Measurements from ENCODE around the gene PCED1A.

The PCED1A gene

DNA sequence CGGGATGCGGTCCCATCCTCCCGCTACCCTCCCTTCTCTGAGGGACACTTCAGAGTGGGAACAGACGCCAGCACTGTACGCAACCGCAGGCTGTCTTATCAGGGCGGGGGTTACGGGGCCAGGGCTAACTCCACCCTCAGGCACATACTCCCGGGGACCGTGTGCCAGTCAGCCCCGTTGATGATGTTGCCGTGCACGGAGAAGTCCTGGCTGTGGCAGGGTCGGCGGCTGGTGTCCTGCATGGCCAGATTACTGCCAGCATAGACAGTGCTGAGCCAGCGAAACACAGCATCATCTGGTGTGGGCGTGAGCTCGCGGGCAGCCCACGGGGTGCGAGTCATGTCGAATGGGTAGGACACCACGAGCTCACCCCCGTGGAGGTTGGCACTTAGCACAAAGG is 45.0 kb downstream of the PCED1A start:
- no peak for DNase-seq
- in situ Hi-C loops (cut with HindIII; ENCODE audit: low pct_ligation_motif_present, low pct_unique_long_range_greater_than_20kb, low sequenced_read_pairs) = no loop called here

DNA sequence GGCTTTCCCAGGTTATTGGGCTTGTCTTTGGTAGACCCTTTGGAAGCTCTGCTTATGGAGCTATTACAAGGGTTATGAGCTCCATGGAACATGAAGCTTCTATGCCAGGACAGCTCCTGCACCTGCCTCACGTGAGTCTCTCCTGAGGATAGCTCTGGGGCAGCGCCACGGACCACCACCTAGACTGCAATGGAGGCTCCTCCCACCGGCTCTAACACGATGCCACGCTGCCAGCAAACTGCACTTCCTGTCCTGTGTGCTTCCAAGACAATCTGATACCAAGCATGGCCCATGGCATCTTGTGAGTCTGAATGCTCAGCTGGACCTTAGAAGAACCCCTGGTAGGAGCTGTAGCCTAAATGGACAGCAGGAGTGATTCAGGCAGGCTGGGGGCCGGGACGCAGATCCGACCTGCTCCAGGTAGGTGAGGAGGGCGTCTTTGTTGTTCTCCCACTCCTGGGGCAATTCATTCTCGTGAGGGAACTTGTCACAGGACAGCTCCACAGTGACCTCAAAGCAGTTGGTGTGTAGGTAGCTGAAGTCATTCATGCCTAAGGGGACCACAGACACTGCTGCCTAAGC is 45.5 kb downstream of the PCED1A start:
- no peak for DNase-seq
- in situ Hi-C loops (cut with HindIII; ENCODE audit: low pct_ligation_motif_present, low pct_unique_long_range_greater_than_20kb, low sequenced_read_pairs) = no loop called here

DNA sequence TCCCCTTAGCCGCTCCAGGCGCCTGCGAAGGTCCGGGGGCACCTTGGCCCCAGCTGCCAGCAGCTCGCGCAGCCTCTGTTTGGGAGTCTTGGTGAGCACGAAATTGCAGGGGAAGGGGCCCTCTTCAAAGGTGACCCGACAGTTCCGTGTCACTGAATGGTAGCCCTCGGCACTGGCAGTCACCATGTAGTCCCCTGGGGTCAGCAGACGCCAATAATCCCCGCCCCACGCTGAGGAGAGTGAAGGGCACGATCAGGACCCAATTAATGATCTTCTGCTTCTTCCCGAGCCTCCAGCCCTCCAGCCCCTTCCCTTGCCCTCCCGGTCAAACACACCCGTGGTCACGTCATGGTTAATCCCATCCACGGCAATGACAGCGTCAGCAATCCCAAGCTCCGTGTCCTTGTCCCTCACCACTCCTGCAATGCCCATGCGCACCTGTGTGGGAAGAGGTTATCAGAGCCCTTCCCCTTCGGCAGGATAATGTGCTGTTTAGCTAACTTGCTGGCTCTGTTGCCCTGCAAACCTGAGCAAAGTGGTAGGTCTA is 46.2 kb downstream of the PCED1A start:
- in situ Hi-C loops (cut with HindIII; ENCODE audit: low pct_ligation_motif_present, low pct_unique_long_range_greater_than_20kb, low sequenced_read_pairs) = no loop called here
- DNase-seq = no peak

DNA sequence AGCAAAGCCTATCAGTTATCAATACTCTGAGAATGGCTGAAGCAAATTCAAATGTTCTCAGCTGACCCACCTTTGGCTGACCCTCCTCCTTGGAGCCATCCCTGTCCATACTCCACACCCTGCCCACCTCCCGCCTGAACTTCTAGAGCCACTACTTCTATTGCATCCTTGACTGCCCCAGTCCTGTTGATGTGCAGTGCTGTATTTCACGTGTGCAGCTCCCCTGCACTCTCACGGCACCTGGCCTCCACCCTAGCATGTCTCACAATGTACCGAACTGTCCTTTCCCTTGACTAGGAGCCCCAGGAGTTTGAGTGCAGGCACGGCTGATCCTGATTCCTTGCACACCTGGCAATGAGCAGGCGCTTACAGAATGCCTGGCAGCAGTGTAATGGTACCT is 47.0 kb downstream of the PCED1A start:
- no peak for DNase-seq
- in situ Hi-C loops (cut with HindIII; ENCODE audit: low pct_ligation_motif_present, low pct_unique_long_range_greater_than_20kb, low sequenced_read_pairs) = no loop called here

Data from ACHN (cell line).